Measurements from ENCODE around the gene KIF5A. TPM values are rescaled to one million over a fixed set of nuclear protein-coding genes. Genes with fewer than 3 reads are reported as not detected.

The KIF5A gene
- total RNA-seq, 1 donor from 2014 or later = 0.40 TPM

GRCh38 chr12:57626111-57626920, 76.5 kb downstream of the KIF5A start:
- H3K4me1 Mint-ChIP-seq = peaks cover 3% of the 10 kb centered on the region
- no peak for TF ChIP-seq CTCF (IDR thresholded peaks at IDR 0.05; ENCODE audit: unreplicated experiment)
- no peak overlapping the region for H3K4me3 Mint-ChIP-seq
- no peak overlapping the region for H3K27ac Mint-ChIP-seq
- no peak for DNase-seq (ENCODE audit: low spot score in 2 of 2, unreplicated experiment in 2 of 2)
- peaks cover 100% of the 10 kb centered on the region for H3K27me3 Mint-ChIP-seq (ENCODE audit: low read depth)
- peaks cover 4% of the 10 kb centered on the region for H3K36me3 Mint-ChIP-seq
- H3K9me3 Mint-ChIP-seq = no peaks in the 10 kb centered on the region

GRCh38 chr12:57626921-57627445, 77.1 kb downstream of the KIF5A start:
- no peak for TF ChIP-seq CTCF (IDR thresholded peaks at IDR 0.05; ENCODE audit: unreplicated experiment)
- DNase-seq (ENCODE audit: low spot score in 2 of 2, unreplicated experiment in 2 of 2) = no peak
- peaks cover 4% of the 10 kb centered on the region for H3K36me3 Mint-ChIP-seq
- H3K27ac Mint-ChIP-seq = no peak overlapping the region
- H3K9me3 Mint-ChIP-seq = no peaks in the 10 kb centered on the region
- H3K4me1 Mint-ChIP-seq = no peaks in the 10 kb centered on the region
- H3K4me3 Mint-ChIP-seq = no peak overlapping the region
- peaks cover 100% of the 10 kb centered on the region for H3K27me3 Mint-ChIP-seq (ENCODE audit: low read depth)

GRCh38 chr12:57627501-57628279, 77.8 kb downstream of the KIF5A start:
- Mint-ChIP-seq H3K27me3 (ENCODE audit: low read depth) (peaks cover 98% of the 10 kb centered on the region), H3K9me3 (no peaks in the 10 kb centered on the region), H3K36me3 (peaks cover 4% of the 10 kb centered on the region), H3K4me3 (no peak overlapping the region), H3K27ac (no peak overlapping the region), H3K4me1 (peaks cover 3% of the 10 kb centered on the region)
- peak in 1 of 2 experiments; percentile 38 for DNase-seq (ENCODE audit: low spot score in 2 of 2, unreplicated experiment in 2 of 2)
- no peak for TF ChIP-seq CTCF (IDR thresholded peaks at IDR 0.05; ENCODE audit: unreplicated experiment)

GRCh38 chr12:57628280-57629191, 78.7 kb downstream of the KIF5A start:
- Mint-ChIP-seq H3K4me3 (no peak overlapping the region), H3K27me3 (ENCODE audit: low read depth) (peaks cover 98% of the 10 kb centered on the region), H3K4me1 (peaks cover 3% of the 10 kb centered on the region), H3K36me3 (peaks cover 4% of the 10 kb centered on the region), H3K27ac (no peak overlapping the region), H3K9me3 (no peaks in the 10 kb centered on the region)
- DNase-seq (ENCODE audit: low spot score in 2 of 2, unreplicated experiment in 2 of 2) = peak in 1 of 2 experiments; percentile 27
- no peak for TF ChIP-seq CTCF (IDR thresholded peaks at IDR 0.05; ENCODE audit: unreplicated experiment)

- DNase-seq (ENCODE audit: low spot score in 2 of 2, unreplicated experiment in 2 of 2) = no peak
- Mint-ChIP-seq H3K4me1 (peaks cover 3% of the 10 kb centered on the region), H3K4me3 (no peak overlapping the region), H3K27ac (no peak overlapping the region), H3K36me3 (peaks cover 1% of the 10 kb centered on the region), H3K27me3 (ENCODE audit: low read depth) (peaks cover 96% of the 10 kb centered on the region), H3K9me3 (no peaks in the 10 kb centered on the region)
- no peak for TF ChIP-seq CTCF (IDR thresholded peaks at IDR 0.05; ENCODE audit: unreplicated experiment)
Measured at GRCh38 chr12:57629897-57630471, 80.1 kb downstream of the KIF5A start.
